ENCODE data around the gene CDC14A.

DNA sequence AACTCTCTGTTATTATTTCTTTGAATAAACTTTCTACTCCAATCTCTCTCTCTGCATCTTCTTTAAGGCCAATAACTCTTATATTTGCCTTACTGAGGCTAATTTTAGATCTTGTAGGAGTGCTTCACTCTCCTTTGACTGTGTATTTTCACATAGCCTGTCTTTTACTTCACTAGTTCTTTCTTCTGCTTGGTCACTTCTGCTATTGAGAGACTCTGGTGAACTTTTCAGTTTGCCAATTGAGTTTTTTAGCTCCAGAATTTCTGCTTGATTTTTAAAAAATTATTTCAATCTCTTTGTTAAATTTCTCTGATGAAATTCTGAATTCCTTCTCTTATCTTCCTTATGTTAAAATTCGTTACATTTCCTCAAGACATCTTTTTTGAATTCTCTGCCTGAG lies 203.9 kb downstream of the CDC14A start:
- TF ChIP-seq, protein P1, sequence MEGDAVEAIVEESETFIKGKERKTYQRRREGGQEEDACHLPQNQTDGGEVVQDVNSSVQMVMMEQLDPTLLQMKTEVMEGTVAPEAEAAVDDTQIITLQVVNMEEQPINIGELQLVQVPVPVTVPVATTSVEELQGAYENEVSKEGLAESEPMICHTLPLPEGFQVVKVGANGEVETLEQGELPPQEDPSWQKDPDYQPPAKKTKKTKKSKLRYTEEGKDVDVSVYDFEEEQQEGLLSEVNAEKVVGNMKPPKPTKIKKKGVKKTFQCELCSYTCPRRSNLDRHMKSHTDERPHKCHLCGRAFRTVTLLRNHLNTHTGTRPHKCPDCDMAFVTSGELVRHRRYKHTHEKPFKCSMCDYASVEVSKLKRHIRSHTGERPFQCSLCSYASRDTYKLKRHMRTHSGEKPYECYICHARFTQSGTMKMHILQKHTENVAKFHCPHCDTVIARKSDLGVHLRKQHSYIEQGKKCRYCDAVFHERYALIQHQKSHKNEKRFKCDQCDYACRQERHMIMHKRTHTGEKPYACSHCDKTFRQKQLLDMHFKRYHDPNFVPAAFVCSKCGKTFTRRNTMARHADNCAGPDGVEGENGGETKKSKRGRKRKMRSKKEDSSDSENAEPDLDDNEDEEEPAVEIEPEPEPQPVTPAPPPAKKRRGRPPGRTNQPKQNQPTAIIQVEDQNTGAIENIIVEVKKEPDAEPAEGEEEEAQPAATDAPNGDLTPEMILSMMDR (IDR thresholded peaks at IDR 0.05; ENCODE audit: insufficient read depth, low read depth, low read length) = no peak
- no peak for TF ChIP-seq EZH2 (IDR thresholded peaks at IDR 0.05; ENCODE audit: insufficient read depth, low read length)

Measured in astrocyte (in vitro differentiated cells and primary cell).